ENCODE results near the gene PRKAR2A.

Gene PRKAR2A

GRCh38 chr3:48707157-48707556, 140.5 kb downstream of the PRKAR2A start:
- in situ Hi-C loops (cut with MboI; ENCODE audit: low pct_unique_long_range_greater_than_20kb, low sequenced_read_pairs): no loop called here

GRCh38 chr3:48702320-48702920, 145.3 kb downstream of the PRKAR2A start:
- no peak for DNase-seq
- in situ Hi-C loops (cut with MboI; ENCODE audit: low pct_unique_long_range_greater_than_20kb, low sequenced_read_pairs): no loop called here

More at GRCh38 chr3:48707157-48707556, 140.5 kb downstream of the PRKAR2A start:
- no peak for DNase-seq

- in situ Hi-C loops (cut with MboI; ENCODE audit: low pct_unique_long_range_greater_than_20kb, low sequenced_read_pairs): no loop called here
- no peak for DNase-seq
Measured at GRCh38 chr3:48700731-48701405, 146.8 kb downstream of the PRKAR2A start.

GRCh38 chr3:48698891-48699290, 148.8 kb downstream of the PRKAR2A start:
- no peak for DNase-seq
- in situ Hi-C loops (cut with MboI; ENCODE audit: low pct_unique_long_range_greater_than_20kb, low sequenced_read_pairs): no loop called here

GRCh38 chr3:48697952-48698351, 149.7 kb downstream of the PRKAR2A start:
- in situ Hi-C loops (cut with MboI; ENCODE audit: low pct_unique_long_range_greater_than_20kb, low sequenced_read_pairs): no loop called here
- DNase-seq: no peak

- in situ Hi-C loops (cut with MboI; ENCODE audit: low pct_unique_long_range_greater_than_20kb, low sequenced_read_pairs): no loop called here
- DNase-seq: no peak
Measured at GRCh38 chr3:48696601-48697000, 151.1 kb downstream of the PRKAR2A start.

Measured in KBM-7 (cell line).